Measurements from ENCODE around the gene CSNK1G1. TPM values are rescaled to one million over a fixed set of nuclear protein-coding genes. Genes with fewer than 3 reads are reported as not detected.
"Not testable (repeated sequence)": the region's sequence is repeated elsewhere in the genome, so short reads cannot be mapped to it uniquely, and the experiment has no call there.

Gene CSNK1G1
- total RNA-seq, result 10 to 100 TPM in 1 of 2 donors, 1 to 10 TPM in 1; 9.3 to 11.8 TPM

- peak; percentile 87 for ATAC-seq (ENCODE audit: insufficient number of reproducible peaks, low FRiP score, low read depth)
Observed at GRCh38 chr15:64355944-64356709, at the start of gene CSNK1G1. Gene CSNK1G1, minus strand, starts transcription at chr15:64356173. Its CDS starts 55,674 bp downstream, at chr15:64300499.

GRCh38 chr15:64400583-64400982, 44.6 kb upstream of the CSNK1G1 start:
- H3K4me1 ChIP-seq (ENCODE audit: control insufficient read depth in 1 of 2, low read depth in 2 of 2), result no peaks in the 10 kb centered on the region
- H3K9me3 ChIP-seq, result no peaks in the 10 kb centered on the region
- peaks cover 55% of the 10 kb centered on the region for H3K36me3 ChIP-seq
- H3K27ac ChIP-seq, result no peak overlapping the region
- no peak for TF ChIP-seq CTCF (IDR thresholded peaks at IDR 0.05)
- H3K4me3 ChIP-seq, result no peak overlapping the region
- no peak for ATAC-seq (ENCODE audit: insufficient number of reproducible peaks, low FRiP score, low read depth)
- no peaks in the 10 kb centered on the region for H3K27me3 ChIP-seq (replicated peaks; ENCODE audit: insufficient read depth)
- DNase-seq (ENCODE audit: low spot score), result no peak

More at GRCh38 chr15:64355944-64356709, at the start of gene CSNK1G1:
- peak; percentile 89 for DNase-seq (ENCODE audit: low spot score)
- peak within 1 kb of the TSS; percentile 53 to 69 for H3K27ac ChIP-seq
- no peaks in the 10 kb centered on the region for H3K36me3 ChIP-seq
- peak; percentile 11 for TF ChIP-seq CTCF (IDR thresholded peaks at IDR 0.05)
- H3K4me3 ChIP-seq, result peak within 1 kb of the TSS; percentile 98
- H3K4me1 ChIP-seq (ENCODE audit: control insufficient read depth in 1 of 2, low read depth in 2 of 2), result peaks cover 7 to 15% of the 10 kb centered on the region in 2 donors
- no peaks in the 10 kb centered on the region for H3K9me3 ChIP-seq
- H3K27me3 ChIP-seq (replicated peaks; ENCODE audit: insufficient read depth), result no peaks in the 10 kb centered on the region

GRCh38 chr15:64398575-64398974, 42.6 kb upstream of the CSNK1G1 start:
- H3K27ac ChIP-seq, result no peak overlapping the region
- no peaks in the 10 kb centered on the region for H3K4me1 ChIP-seq (ENCODE audit: control insufficient read depth in 1 of 2, low read depth in 2 of 2)
- DNase-seq (ENCODE audit: low spot score) (no peak), ATAC-seq (ENCODE audit: insufficient number of reproducible peaks, low FRiP score, low read depth) (no peak)
- H3K36me3 ChIP-seq, result peaks cover 56% of the 10 kb centered on the region
- no peak for TF ChIP-seq CTCF (IDR thresholded peaks at IDR 0.05)
- H3K4me3 ChIP-seq, result no peak overlapping the region
- H3K27me3 ChIP-seq (replicated peaks; ENCODE audit: insufficient read depth), result no peaks in the 10 kb centered on the region
- no peaks in the 10 kb centered on the region for H3K9me3 ChIP-seq

GRCh38 chr15:64396789-64397188, 40.8 kb upstream of the CSNK1G1 start:
- H3K4me1 ChIP-seq (ENCODE audit: control insufficient read depth in 1 of 2, low read depth in 2 of 2), result no peaks in the 10 kb centered on the region
- ATAC-seq (ENCODE audit: insufficient number of reproducible peaks, low FRiP score, low read depth) (no peak), DNase-seq (ENCODE audit: low spot score) (no peak)
- H3K36me3 ChIP-seq, result peaks cover 52% of the 10 kb centered on the region
- no peaks in the 10 kb centered on the region for H3K27me3 ChIP-seq (replicated peaks; ENCODE audit: insufficient read depth)
- no peak overlapping the region for H3K27ac ChIP-seq
- H3K9me3 ChIP-seq, result no peaks in the 10 kb centered on the region
- no peak for TF ChIP-seq CTCF (IDR thresholded peaks at IDR 0.05)
- no peak overlapping the region for H3K4me3 ChIP-seq

- not testable (repeated sequence) for H3K27me3 ChIP-seq (replicated peaks; ENCODE audit: insufficient read depth); H3K4me3 ChIP-seq; H3K27ac ChIP-seq; H3K9me3 ChIP-seq; DNase-seq (ENCODE audit: low spot score); ATAC-seq (ENCODE audit: insufficient number of reproducible peaks, low FRiP score, low read depth)
- H3K36me3 ChIP-seq, result peaks cover 19% of the 10 kb centered on the region
- H3K4me1 ChIP-seq (ENCODE audit: control insufficient read depth in 1 of 2, low read depth in 2 of 2), result peaks cover 8 to 12% of the 10 kb centered on the region in 2 donors
Observed at GRCh38 chr15:64392471-64392870, 36.5 kb upstream of the CSNK1G1 start.

Data from thoracic aorta (tissue), 2 donors.